Amygdala (tissue), 56 donors: ENCODE data around the gene NPDC1.
A peak's percentile ranks its signal among the peaks of the same experiment; 100 is the strongest.

Experiments
- DNase-seq, 56 donors: peaks; one replicate each; lab custom pipeline; 2025; lab: John Stamatoyannopoulos, UW

The NPDC1 gene

DNA sequence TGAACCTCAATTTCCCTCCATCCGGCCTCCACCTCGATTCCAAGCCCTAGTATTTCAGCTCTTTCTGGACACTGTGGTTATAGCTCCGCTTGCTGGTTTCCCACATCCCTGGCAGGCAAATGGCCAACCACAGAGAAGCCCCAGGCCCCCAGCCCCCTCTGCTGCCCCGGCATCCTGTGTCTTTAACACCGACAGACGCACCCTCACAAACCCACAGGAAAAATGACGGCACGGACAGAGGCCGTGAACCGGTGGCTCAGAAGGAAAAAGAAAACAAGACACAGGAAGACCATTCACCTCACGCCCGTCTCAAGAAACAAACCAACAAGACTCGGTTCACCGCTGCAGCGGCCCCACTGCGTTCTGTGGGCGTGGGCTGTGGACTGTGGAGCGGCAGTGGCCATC lies 48.1 kb downstream of the NPDC1 start:
- DNase-seq: no peak

DNA sequence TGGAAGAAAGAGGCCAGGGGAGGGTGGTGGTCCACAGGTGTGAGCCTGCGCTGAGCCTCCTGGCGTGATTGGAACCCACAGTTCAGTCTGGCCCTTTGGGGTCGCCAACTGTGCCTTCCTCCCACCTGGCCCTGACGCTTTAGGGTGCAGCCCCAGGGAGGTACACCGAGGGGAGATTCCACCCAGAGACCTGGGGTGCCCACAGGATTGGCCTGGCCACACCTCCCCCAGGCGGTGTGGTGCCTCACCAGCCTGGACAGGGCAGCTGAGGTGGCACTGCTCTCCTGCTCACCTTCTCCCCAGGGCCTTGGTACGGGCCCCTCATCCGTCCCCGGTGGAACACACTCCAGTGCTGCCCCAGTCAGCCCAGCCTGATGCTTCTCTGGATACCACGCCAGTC lies 48.6 kb downstream of the NPDC1 start:
- DNase-seq: no peak

DNA sequence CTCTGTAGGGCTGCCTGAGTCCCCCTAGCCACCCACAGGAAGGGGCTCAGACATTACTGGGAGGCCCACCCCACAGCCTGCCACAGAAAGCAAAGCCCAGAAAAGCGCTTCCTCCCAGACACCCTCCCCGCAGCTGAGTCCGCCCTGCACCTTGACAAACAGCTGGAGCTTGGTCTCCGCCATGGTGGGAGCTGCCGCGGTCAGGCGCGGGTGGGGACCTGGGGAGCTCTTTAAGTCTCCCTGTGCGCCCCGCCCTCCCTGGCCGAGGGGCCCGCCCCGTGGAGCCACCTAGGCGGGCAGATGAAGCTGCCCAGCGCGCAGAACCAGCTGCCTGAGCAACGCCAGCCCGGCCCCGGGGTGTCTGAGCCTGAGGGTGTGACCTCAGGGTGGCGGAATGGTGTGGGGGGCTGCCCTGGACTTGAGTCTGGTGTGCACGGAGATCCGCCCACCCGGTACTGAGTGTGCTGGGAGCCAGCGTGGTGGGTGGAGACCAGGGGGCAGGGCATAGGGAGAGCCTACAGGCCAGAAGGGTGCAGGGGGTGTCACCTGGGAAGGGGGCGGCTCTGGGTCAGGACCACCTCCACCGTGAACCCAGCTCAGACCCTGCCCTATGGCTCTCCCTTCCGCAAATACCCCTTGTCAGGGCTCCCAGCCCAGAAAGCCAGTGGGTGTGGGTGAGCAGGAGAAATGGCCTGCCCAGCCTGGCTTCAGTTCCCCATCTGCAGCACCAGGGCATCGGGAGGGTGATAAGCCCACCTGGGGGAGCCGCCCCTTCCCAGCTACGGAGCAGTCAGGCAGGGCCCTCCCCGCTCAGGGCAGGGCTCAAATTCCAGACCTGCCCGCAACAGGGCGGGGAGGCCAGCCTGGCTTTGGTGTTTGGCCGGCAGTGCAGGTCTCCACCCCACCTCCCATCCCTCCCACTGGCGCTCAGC lies 49.4 kb downstream of the NPDC1 start, which contains the start of gene CLIC3:
TSS of gene CLIC3 (minus strand) at position 208 of the 932 bp plus-strand sequence. CDS start at position 183, 25 bp downstream.
- DNase-seq: no peak

DNA sequence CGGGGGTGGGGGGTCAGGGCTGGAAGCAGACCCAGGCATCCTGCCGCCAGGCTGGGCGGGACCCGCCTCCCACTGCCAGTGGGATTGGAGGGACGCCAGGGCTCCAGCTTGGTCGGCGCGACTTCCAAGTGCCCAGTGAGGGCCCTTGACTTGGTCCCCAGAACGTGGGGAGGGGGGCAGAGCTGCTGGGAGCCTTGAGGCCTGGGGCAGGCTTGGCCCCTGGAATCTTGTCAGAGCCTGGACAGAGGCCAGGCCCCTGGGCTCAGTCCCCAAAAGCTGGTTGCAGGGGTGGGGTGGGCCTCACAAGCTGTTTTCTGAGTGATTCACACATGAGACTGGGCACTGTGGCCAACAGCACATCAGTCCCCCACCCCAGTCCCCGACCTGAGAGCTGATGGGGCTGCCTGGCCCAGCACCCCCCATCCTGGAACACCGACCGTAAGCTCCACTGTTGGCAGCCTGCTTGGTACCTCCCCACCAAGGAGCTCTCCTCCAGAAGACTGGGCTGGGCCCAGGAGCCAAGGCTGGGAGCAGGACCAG lies 50.1 kb downstream of the NPDC1 start:
- peak in 14 of 56 donors; percentile 24 to 52 (median 36) for DNase-seq

DNA sequence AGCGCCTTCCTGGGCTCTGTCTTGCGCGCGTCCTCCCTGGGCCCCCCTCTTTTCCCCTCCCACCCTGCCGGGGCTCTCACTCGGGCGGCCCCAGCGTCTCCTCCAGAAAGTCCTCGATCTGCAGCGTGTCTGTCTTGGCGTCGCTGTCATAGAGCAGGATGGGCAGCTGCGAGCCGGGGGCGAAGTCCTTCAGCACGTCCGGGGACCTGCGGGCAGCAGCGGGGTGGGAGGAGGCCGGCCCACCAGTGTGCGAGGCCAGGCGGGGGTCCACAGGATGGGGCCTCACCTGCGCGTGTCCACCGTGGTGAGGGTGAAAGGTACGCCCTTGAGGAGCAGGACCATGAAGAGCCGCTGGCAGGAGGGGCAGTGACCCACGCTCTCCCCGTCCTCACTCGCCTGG lies 50.6 kb downstream of the NPDC1 start:
- DNase-seq: no peak

DNA sequence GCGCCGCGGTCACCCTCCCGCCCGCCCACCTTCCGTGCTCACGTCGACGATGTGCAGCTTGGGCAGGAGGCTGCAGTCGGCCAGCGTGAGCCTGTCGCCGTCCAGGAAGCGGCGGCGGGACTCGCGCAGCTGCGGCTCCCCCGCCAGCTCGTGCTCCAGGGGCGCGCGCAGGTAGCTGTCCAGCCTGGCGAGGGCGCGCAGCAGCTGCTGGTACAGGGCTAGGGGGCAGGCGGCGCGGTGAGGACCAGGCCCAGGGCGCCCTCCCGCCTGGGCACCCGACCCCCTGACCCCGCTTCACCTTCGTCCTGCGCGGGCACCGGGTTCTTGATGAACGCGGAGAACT lies 51.1 kb downstream of the NPDC1 start:
- DNase-seq: no peak

DNA sequence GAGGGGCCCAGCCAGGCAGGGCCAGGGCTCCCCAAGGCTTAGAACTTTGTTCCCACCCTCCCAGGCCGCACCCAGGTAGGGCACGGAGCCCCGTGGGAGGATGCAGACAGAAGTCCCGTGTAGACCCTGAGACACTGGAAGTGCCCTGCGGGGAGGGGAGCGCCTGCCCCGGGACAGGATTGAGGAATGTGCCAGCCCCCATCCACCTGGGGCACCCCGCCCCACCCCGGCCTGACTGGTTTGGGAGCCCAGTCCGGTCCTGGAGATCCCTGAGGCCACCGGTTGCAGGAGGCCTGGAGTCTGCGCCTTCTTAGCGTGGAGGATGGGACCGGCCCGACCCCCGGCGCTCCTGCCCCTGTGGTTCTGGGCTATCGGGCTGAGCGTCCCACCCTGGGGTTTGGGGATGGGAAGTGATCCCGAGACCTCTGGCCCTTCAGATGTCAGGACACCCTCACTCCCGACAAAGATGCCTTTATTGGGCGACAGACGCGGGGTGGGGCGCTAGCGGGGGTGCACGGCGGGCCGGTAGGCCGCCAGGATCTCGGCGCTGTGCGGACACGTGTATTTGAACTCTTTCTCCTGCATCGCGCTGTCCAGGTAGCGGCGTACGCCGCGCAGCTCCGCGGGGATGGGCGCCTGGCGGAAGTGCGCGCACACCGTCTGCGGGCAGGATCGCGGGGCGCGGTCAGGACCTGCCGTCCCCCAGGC lies 51.6 kb downstream of the NPDC1 start:
- no peak for DNase-seq

DNA sequence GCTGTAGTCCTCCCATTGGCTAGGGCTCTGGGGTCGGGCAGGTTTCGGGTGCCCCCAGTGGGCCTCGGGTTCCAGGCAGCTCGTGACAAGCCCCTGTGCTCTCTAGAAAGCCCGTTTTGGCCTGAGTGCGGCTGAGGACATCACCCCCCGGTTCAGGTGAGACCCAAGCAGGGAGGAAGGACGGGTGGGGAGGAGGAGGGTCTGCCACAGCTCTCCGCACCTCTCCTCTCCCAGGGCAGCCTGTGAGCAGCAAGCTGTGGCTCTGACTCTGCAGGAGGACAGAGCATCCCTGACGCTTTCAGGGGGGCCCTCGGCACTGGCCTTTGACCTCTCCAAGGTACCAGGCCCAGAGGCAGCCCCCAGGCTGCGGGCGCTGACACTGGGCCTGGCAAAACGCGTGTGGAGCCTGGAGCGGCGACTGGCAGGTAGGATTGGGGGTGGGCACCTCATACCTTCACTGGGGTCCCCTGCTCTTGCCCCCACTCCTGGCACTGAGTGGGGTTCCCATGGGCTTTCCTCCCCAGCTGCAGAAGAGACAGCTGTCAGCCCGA lies 53.1 kb downstream of the NPDC1 start:
- no peak for DNase-seq

DNA sequence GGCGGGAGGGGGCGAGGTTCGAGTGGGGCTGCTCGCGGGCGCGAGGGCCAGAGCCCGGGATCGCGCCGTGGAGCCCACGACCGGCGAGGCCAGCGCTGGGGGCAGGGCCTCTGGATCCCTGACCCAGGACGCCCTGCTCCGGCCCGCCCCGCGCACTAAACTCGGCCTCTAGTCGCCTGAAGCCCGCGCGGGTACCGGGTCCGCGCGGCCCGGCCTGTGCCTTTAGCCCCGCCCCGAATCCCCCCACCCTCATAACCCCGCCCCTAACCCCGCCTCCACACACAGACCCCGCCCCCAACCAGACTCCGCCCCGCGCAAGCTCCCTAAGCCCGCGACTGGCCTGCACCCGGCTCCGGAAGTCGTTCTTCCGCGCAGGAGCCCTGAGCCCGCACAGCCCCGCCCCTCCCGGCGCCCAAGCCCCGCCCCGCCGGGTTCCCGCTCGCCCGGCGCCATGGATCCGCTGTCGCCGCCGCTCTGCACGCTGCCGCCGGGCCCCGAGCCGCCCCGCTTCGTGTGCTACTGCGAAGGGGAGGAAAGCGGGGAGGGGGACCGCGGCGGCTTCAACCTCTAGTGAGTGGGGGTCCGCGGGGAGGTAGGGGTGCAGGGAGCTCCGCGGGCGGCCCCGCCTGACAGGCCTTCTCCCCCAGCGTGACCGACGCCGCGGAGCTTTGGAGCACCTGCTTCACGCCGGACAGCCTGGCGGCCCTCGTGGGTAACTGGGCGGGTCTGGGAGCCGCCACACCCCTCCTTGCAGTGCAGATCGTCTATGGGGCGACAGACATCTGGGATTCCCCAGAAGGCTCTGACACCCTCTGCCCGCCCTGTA lies 53.8 kb downstream of the NPDC1 start, which contains the start of gene PAXX:
TSS of gene PAXX (plus strand) at position 430 of the 826 bp plus-strand sequence. CDS start at position 452, 22 bp downstream.
- DNase-seq: peak; percentile 23 to 94 (median 83)

DNA sequence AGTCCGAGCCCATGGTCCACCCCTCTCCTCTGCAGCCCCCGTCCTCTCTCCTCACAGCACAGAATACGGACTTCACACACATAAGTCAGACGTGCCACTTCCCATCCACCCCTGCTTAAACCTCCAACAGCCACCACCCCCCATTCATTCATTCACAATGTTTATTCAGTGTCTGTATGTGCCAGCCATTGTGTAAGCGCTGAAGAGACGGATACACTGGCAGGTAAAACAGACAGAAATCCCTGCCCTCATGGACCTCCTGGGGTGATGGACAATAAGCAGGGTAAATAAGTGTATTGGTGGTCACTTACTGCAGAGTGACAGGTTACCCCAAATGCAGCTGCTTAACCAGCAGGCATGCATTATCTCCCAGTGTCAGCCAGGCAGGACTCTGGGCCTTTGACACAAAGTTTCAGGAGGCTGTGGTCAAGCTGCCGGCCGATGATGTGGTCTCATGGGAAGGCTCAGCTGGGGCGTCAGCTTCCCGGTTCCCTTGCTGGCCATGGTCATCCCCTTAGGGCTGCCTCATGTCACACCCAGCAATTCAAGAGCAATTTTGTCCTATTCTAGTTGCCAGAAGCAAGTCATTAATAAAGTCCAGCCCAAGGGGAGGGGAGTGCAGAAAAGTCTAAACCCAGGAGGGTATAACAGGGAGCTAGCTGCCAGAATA lies 55.6 kb downstream of the NPDC1 start:
- DNase-seq: no peak
